ENCODE measurements around the gene RASSF4.

Gene RASSF4

GRCh38 chr10:44988957-44989585 lies 29.5 kb downstream of the RASSF4 start:
- DNase-seq (ENCODE audit: extremely low spot score), result no peak
- TF ChIP-seq, protein P1, sequence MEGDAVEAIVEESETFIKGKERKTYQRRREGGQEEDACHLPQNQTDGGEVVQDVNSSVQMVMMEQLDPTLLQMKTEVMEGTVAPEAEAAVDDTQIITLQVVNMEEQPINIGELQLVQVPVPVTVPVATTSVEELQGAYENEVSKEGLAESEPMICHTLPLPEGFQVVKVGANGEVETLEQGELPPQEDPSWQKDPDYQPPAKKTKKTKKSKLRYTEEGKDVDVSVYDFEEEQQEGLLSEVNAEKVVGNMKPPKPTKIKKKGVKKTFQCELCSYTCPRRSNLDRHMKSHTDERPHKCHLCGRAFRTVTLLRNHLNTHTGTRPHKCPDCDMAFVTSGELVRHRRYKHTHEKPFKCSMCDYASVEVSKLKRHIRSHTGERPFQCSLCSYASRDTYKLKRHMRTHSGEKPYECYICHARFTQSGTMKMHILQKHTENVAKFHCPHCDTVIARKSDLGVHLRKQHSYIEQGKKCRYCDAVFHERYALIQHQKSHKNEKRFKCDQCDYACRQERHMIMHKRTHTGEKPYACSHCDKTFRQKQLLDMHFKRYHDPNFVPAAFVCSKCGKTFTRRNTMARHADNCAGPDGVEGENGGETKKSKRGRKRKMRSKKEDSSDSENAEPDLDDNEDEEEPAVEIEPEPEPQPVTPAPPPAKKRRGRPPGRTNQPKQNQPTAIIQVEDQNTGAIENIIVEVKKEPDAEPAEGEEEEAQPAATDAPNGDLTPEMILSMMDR (IDR thresholded peaks at IDR 0.05; ENCODE audit: control extremely low read depth, extremely low read depth, low read depth, missing control alignments), result no peak
- CTCF ChIA-PET, result interaction anchor here (1.2 to 3.5 kb wide), 6 partner anchors 11 to 58 kb away, joined by 4 to 12 read pairs (median 7); partner anchors contain the start of gene DEPP1
- POLR2A ChIA-PET, result no interaction called here

DNA sequence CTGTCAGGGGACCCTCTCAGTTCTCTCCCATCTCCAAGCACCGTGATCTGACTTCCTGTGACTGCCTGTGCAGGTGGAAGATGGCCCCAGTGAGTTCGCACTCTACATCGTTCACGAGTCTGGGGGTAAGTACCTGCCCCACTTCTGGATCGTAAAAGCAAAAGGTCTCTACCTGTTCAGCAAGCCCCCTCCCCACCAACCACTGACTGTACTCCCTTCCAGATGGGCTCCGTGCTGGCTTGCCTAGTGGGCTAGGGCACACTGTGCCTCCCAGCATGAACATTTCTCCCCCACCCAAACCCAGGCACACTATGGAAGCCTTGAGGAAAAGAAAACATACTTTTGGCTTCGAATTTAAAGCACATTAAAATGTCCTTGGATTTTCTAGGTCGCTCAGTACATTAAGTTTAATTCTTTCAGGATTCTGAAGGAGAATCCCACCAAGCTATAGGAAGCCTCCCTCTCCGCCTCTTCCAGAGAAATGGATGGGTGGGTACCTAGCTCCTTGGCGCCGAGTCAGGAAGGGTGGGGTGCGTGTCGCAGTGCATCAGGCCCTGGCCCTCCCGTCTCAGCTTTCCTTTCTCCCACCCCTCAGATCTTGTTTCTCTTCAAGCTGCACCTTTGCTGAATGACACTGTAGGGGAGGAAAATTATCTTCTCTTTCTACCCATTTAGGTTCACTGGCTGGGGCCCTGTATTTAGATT lies 30.1 kb downstream of the RASSF4 start:
- TF ChIP-seq, protein P1 (IDR thresholded peaks at IDR 0.05; ENCODE audit: control extremely low read depth, extremely low read depth, low read depth, missing control alignments), result no peak
- CTCF ChIA-PET, result interaction anchor here (1.2 to 3.5 kb wide), 5 partner anchors 14 to 59 kb away, joined by 4 to 12 read pairs (median 8); no protein-coding TSS in a partner anchor
- no peak for DNase-seq (ENCODE audit: extremely low spot score)
- POLR2A ChIA-PET, result no interaction called here

DNA sequence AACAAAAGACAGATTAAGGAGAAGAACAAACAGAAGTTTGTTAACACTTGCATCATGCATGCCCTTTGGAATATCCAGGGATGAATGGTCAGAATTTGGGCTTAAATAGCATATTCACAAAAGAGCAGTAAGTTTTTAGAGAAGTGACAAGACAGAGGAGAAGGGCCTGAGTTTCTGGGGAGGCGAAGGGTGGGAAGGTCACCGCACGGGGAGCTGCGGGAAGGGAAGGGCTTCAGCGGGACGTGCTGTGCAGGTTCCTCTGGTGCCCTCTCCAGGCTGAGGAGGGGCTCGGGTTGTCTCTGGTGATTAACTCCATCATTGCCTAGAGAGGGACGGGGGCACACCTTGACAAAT lies 30.7 kb downstream of the RASSF4 start:
- ChIA-PET CTCF (interaction anchor here (1.7 to 3.5 kb wide), 3 partner anchors 14 to 57 kb away, joined by 6 to 12 read pairs (median 8); no protein-coding TSS in a partner anchor), POLR2A (no interaction called here)
- TF ChIP-seq, protein P1 (IDR thresholded peaks at IDR 0.05; ENCODE audit: control extremely low read depth, extremely low read depth, low read depth, missing control alignments), result peak; percentile 28
- DNase-seq (ENCODE audit: extremely low spot score), result no peak

GRCh38 chr10:44990965-44991364 lies 31.4 kb downstream of the RASSF4 start:
- ChIA-PET POLR2A (interaction anchor here (0.9 kb wide), 1 partner anchor 12 kb away, joined by 3 read pairs; the partner anchor contains the start of gene DEPP1), CTCF (interaction anchor here (1.7 to 3.5 kb wide), 3 partner anchors 15 to 58 kb away, joined by 6 to 12 read pairs (median 8); no protein-coding TSS in a partner anchor)
- no peak for DNase-seq (ENCODE audit: extremely low spot score)
- TF ChIP-seq, protein P1 (IDR thresholded peaks at IDR 0.05; ENCODE audit: control extremely low read depth, extremely low read depth, low read depth, missing control alignments), result no peak

GRCh38 chr10:44991571-44991970 lies 32.0 kb downstream of the RASSF4 start:
- POLR2A ChIA-PET, result no interaction called here
- TF ChIP-seq, protein P1 (IDR thresholded peaks at IDR 0.05; ENCODE audit: control extremely low read depth, extremely low read depth, low read depth, missing control alignments), result no peak
- CTCF ChIA-PET, result interaction anchor here (1.0 to 3.4 kb wide), 4 partner anchors 10 to 59 kb away, joined by 4 to 10 read pairs (median 7); no protein-coding TSS in a partner anchor

GRCh38 chr10:44992070-44992731 lies 32.6 kb downstream of the RASSF4 start:
- TF ChIP-seq, protein P1 (IDR thresholded peaks at IDR 0.05; ENCODE audit: control extremely low read depth, extremely low read depth, low read depth, missing control alignments), result no peak
- ChIA-PET CTCF (interaction anchor here (0.8 to 4.8 kb wide), 5 partner anchors 11 to 59 kb away, joined by 3 to 18 read pairs (median 4); no protein-coding TSS in a partner anchor), POLR2A (no interaction called here)
- no peak for DNase-seq (ENCODE audit: extremely low spot score)

More at GRCh38 chr10:44991571-44991970, 32.0 kb downstream of the RASSF4 start:
- no peak for DNase-seq (ENCODE audit: extremely low spot score)

Measured in GM10248 (cell line).